ENCODE measurements around the gene RABGAP1L. TPM values are rescaled to one million over a fixed set of nuclear protein-coding genes. Genes with fewer than 3 reads are reported as not detected.

Gene RABGAP1L
- total and polyA plus RNA-seq, 11 donors = 18.6 to 195 (median 98.4) TPM

GRCh38 chr1:174451408-174451807 is 292.1 kb downstream of the RABGAP1L start:
- intact Hi-C loops (cut with DNase I) = no loop called here
- H3K9me3 ChIP-seq = no peaks in the 10 kb centered on the region

GRCh38 chr1:174465855-174466254 is 306.5 kb downstream of the RABGAP1L start:
- TF ChIP-seq CTCF (IDR thresholded peaks at IDR 0.05) = no peak
- TF ChIP-seq POLR2A (IDR thresholded peaks at IDR 0.05) = no peak
- no peaks in the 10 kb centered on the region for H3K9me3 ChIP-seq
- WGBS, 4 donors = 62 to 95% (median 92%) methylated on average over 2 of the region's 2 CpGs
- H3K4me1 ChIP-seq = peaks cover 0 to 12% (median 0%) of the 10 kb centered on the region in 12 donors
- no peak overlapping the region for H3K27ac ChIP-seq
- no peak for DNase-seq
- ATAC-seq = peak in 1 of 4 donors; percentile 50
- H3K4me3 ChIP-seq = no peak overlapping the region
- H3K27me3 ChIP-seq = no peaks in the 10 kb centered on the region
- H3K36me3 ChIP-seq = no peaks in the 10 kb centered on the region
- intact Hi-C loops (cut with DNase I) = no loop called here

More at GRCh38 chr1:174451408-174451807, 292.1 kb downstream of the RABGAP1L start:
- no peak overlapping the region for H3K4me3 ChIP-seq
- TF ChIP-seq POLR2A (IDR thresholded peaks at IDR 0.05) = no peak
- DNase-seq = no peak
- ATAC-seq = no peak
- no peaks in the 10 kb centered on the region for H3K27me3 ChIP-seq
- no peaks in the 10 kb centered on the region for H3K36me3 ChIP-seq
- WGBS, 4 donors = 88 to 92% (median 89%) methylated on average over 6 of the region's 6 CpGs
- no peak overlapping the region for H3K27ac ChIP-seq
- peaks cover 0 to 18% (median 5%) of the 10 kb centered on the region in 12 donors for H3K4me1 ChIP-seq

GRCh38 chr1:174466607-174467006 is 307.3 kb downstream of the RABGAP1L start:
- Histone ChIP-seq H3K36me3 (no peaks in the 10 kb centered on the region), H3K27me3 (no peaks in the 10 kb centered on the region), H3K9me3 (no peaks in the 10 kb centered on the region), H3K4me3 (no peak overlapping the region), H3K4me1 (peaks cover 0 to 12% (median 0%) of the 10 kb centered on the region in 12 donors), H3K27ac (no peak overlapping the region)
- WGBS, 4 donors = 96 to 97% (median 97%) methylated on average over 8 of the region's 8 CpGs
- no peak for TF ChIP-seq POLR2A (IDR thresholded peaks at IDR 0.05)
- TF ChIP-seq CTCF (IDR thresholded peaks at IDR 0.05) = no peak
- no peak for DNase-seq
- intact Hi-C loops (cut with DNase I) = no loop called here
- ATAC-seq = no peak

GRCh38 chr1:174469052-174469451 is 309.7 kb downstream of the RABGAP1L start:
- DNase-seq (no peak), ATAC-seq (no peak)
- Histone ChIP-seq H3K4me1 (peaks cover 0 to 17% (median 0%) of the 10 kb centered on the region in 12 donors), H3K27ac (no peak overlapping the region), H3K36me3 (no peaks in the 10 kb centered on the region), H3K27me3 (no peaks in the 10 kb centered on the region), H3K4me3 (no peak overlapping the region), H3K9me3 (no peaks in the 10 kb centered on the region)
- TF ChIP-seq CTCF (IDR thresholded peaks at IDR 0.05) = no peak
- TF ChIP-seq POLR2A (IDR thresholded peaks at IDR 0.05) = no peak
- intact Hi-C loops (cut with DNase I) = loop anchor here in 1 of 10 donors (1.0 kb wide), 1 partner anchor 23 kb away; no protein-coding TSS in a partner anchor
- WGBS, 4 donors = 61 to 68% (median 68%) methylated on average over 2 of the region's 2 CpGs

GRCh38 chr1:174469687-174470086 is 310.4 kb downstream of the RABGAP1L start:
- Histone ChIP-seq H3K27ac (no peak overlapping the region), H3K9me3 (no peaks in the 10 kb centered on the region), H3K27me3 (no peaks in the 10 kb centered on the region), H3K36me3 (no peaks in the 10 kb centered on the region), H3K4me1 (peaks cover 0 to 17% (median 0%) of the 10 kb centered on the region in 12 donors), H3K4me3 (no peak overlapping the region)
- 0 to 17% (median 11%) methylated on average over 1 of the region's 1 CpG for WGBS, 4 donors
- intact Hi-C loops (cut with DNase I) = loop anchor here in 1 of 10 donors (1.0 kb wide), 1 partner anchor 23 kb away; no protein-coding TSS in a partner anchor
- no peak for DNase-seq
- ATAC-seq = peak; percentile 52 to 73 (median 70)
- TF ChIP-seq CTCF (IDR thresholded peaks at IDR 0.05) (no peak), POLR2A (IDR thresholded peaks at IDR 0.05) (no peak)
